Measurements from ENCODE around the gene ZNF98. TPM values are rescaled to one million over a fixed set of nuclear protein-coding genes. Genes with fewer than 3 reads are reported as not detected.

ZNF98 gene
- polyA plus RNA-seq, 1 donor from 2014 or later: not detected

DNA sequence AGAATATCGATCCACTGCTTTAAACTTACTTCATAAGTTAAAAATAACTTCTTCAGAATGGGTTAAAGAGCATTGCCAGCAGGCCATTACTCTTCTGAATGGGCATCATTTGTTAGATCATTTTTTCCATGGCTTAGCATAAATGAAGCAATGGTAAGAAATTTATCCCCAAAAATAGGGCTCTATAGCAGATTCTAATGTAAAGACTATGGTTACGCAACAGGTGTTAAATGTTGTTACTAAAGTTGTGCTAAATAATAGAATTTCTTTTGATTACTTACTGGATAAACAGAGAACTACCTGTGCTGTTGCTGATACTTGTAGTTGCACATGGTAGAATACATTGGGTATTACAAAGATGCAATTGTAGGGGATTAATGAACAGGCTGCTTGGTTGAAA is 15.9 kb upstream of the ZNF98 start:
- Histone ChIP-seq H3K9me2 (ENCODE audit: insufficient read depth, low read length) (no peaks in the 10 kb centered on the region), H3K27ac (ENCODE audit: low read length) (no peak overlapping the region), H3K9ac (ENCODE audit: low read length) (no peak overlapping the region), H3K36me3 (ENCODE audit: insufficient read depth, low read length) (no peaks in the 10 kb centered on the region), H2AFZ (ENCODE audit: low read depth, low read length) (no peak overlapping the region), H3K79me2 (replicated peaks; ENCODE audit: insufficient read depth, low read length) (no peaks in the 10 kb centered on the region), H3K4me2 (ENCODE audit: low read length) (no peak overlapping the region), H3K4me3 (ENCODE audit: low read length) (no peak overlapping the region), H4K20me1 (ENCODE audit: insufficient read depth) (no peaks in the 10 kb centered on the region), H3F3A (ENCODE audit: insufficient read depth, low read length, poor library complexity, severe bottlenecking) (no peaks in the 10 kb centered on the region), H3K27me3 (ENCODE audit: insufficient read depth, low read depth, low read length) (no peaks in the 10 kb centered on the region), H3K9me3 (ENCODE audit: low read length) (peaks cover 2% of the 10 kb centered on the region)
- TF ChIP-seq EZH2 (IDR thresholded peaks at IDR 0.05; ENCODE audit: borderline replicate concordance, insufficient read depth, low read length, poor library complexity, severe bottlenecking) (no peak), MXI1 (conservative IDR thresholded peaks at IDR 0.05; ENCODE audit: poor library complexity, severe bottlenecking) (no peak), TAF1 (IDR thresholded peaks at IDR 0.05; ENCODE audit: low read depth) (no peak), POLR2AphosphoS5 (IDR thresholded peaks at IDR 0.05) (no peak), EP300 (conservative IDR thresholded peaks at IDR 0.05; ENCODE audit: poor library complexity, severe bottlenecking) (no peak), RAD21 (conservative IDR thresholded peaks at IDR 0.05) (no peak)
- TF ChIP-seq, protein P1, sequence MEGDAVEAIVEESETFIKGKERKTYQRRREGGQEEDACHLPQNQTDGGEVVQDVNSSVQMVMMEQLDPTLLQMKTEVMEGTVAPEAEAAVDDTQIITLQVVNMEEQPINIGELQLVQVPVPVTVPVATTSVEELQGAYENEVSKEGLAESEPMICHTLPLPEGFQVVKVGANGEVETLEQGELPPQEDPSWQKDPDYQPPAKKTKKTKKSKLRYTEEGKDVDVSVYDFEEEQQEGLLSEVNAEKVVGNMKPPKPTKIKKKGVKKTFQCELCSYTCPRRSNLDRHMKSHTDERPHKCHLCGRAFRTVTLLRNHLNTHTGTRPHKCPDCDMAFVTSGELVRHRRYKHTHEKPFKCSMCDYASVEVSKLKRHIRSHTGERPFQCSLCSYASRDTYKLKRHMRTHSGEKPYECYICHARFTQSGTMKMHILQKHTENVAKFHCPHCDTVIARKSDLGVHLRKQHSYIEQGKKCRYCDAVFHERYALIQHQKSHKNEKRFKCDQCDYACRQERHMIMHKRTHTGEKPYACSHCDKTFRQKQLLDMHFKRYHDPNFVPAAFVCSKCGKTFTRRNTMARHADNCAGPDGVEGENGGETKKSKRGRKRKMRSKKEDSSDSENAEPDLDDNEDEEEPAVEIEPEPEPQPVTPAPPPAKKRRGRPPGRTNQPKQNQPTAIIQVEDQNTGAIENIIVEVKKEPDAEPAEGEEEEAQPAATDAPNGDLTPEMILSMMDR (IDR thresholded peaks at IDR 0.05; ENCODE audit: poor library complexity, severe bottlenecking): no peak

GRCh38 chr19:22427960-22428913 is 6.1 kb upstream of the ZNF98 start:
- Histone ChIP-seq H3F3A (ENCODE audit: insufficient read depth, low read length, poor library complexity, severe bottlenecking) (no peaks in the 10 kb centered on the region), H3K9me2 (ENCODE audit: insufficient read depth, low read length) (no peaks in the 10 kb centered on the region), H3K4me2 (ENCODE audit: low read length) (no peak overlapping the region), H3K27me3 (ENCODE audit: insufficient read depth, low read depth, low read length) (no peaks in the 10 kb centered on the region), H3K27ac (ENCODE audit: low read length) (no peak overlapping the region), H3K36me3 (ENCODE audit: insufficient read depth, low read length) (no peaks in the 10 kb centered on the region), H3K79me2 (replicated peaks; ENCODE audit: insufficient read depth, low read length) (no peaks in the 10 kb centered on the region), H3K9me3 (ENCODE audit: low read length) (peaks cover 3% of the 10 kb centered on the region), H2AFZ (ENCODE audit: low read depth, low read length) (no peak overlapping the region), H4K20me1 (ENCODE audit: insufficient read depth) (no peaks in the 10 kb centered on the region), H3K4me3 (ENCODE audit: low read length) (no peak overlapping the region), H3K9ac (ENCODE audit: low read length) (no peak overlapping the region)
- TF ChIP-seq EZH2 (IDR thresholded peaks at IDR 0.05; ENCODE audit: borderline replicate concordance, insufficient read depth, low read length, poor library complexity, severe bottlenecking) (no peak), TAF1 (IDR thresholded peaks at IDR 0.05; ENCODE audit: low read depth) (no peak), SMC3 (conservative IDR thresholded peaks at IDR 0.05; ENCODE audit: poor library complexity) (no peak), EP300 (conservative IDR thresholded peaks at IDR 0.05; ENCODE audit: poor library complexity, severe bottlenecking) (no peak), MXI1 (conservative IDR thresholded peaks at IDR 0.05; ENCODE audit: poor library complexity, severe bottlenecking) (no peak)
- TF ChIP-seq, protein P1 (IDR thresholded peaks at IDR 0.05; ENCODE audit: poor library complexity, severe bottlenecking): no peak
- TF ChIP-seq, protein P2, sequence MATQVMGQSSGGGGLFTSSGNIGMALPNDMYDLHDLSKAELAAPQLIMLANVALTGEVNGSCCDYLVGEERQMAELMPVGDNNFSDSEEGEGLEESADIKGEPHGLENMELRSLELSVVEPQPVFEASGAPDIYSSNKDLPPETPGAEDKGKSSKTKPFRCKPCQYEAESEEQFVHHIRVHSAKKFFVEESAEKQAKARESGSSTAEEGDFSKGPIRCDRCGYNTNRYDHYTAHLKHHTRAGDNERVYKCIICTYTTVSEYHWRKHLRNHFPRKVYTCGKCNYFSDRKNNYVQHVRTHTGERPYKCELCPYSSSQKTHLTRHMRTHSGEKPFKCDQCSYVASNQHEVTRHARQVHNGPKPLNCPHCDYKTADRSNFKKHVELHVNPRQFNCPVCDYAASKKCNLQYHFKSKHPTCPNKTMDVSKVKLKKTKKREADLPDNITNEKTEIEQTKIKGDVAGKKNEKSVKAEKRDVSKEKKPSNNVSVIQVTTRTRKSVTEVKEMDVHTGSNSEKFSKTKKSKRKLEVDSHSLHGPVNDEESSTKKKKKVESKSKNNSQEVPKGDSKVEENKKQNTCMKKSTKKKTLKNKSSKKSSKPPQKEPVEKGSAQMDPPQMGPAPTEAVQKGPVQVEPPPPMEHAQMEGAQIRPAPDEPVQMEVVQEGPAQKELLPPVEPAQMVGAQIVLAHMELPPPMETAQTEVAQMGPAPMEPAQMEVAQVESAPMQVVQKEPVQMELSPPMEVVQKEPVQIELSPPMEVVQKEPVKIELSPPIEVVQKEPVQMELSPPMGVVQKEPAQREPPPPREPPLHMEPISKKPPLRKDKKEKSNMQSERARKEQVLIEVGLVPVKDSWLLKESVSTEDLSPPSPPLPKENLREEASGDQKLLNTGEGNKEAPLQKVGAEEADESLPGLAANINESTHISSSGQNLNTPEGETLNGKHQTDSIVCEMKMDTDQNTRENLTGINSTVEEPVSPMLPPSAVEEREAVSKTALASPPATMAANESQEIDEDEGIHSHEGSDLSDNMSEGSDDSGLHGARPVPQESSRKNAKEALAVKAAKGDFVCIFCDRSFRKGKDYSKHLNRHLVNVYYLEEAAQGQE (IDR thresholded peaks at IDR 0.05; ENCODE audit: borderline replicate concordance): no peak

All from neural cell (in vitro differentiated cells).